HepG2 (cell line): ENCODE results near the gene TPRA1. TPM values are rescaled to one million over a fixed set of nuclear protein-coding genes. Genes with fewer than 3 reads are reported as not detected.

Experiments used
- DMAP1 ChIP-seq: IDR thresholded peaks from 2 replicates; pipeline ENCODE4 v1.6.1; 2016
- FOSL2 ChIP-seq: sonication (generic); formaldehyde crosslinking; IDR thresholded peaks from 2 replicates; pipeline ENCODE4 v1.4.0; 2020; ENCODE audit warnings: missing genetic modification reagents
- GABPA ChIP-seq, 2 experiments: IDR thresholded peaks; 2 replicates each; pipeline ENCODE4 v1.6.1; 2011 to 2016; ENCODE audit warnings: low read depth in 2 of 2, low read length in 1 of 2, missing biosample characterization in 1 of 2, missing genetic modification characterization in 1 of 2
- JUNB ChIP-seq: sonication (generic); formaldehyde crosslinking; IDR thresholded peaks from 2 replicates; pipeline ENCODE4 v1.8.0; 2022; ENCODE audit warnings: missing genetic modification reagents, mild to moderate bottlenecking, borderline replicate concordance
- MEIS1 ChIP-seq: sonication (generic); formaldehyde crosslinking; IDR thresholded peaks from 2 replicates; pipeline ENCODE4 v1.9.0; 2021; ENCODE audit warnings: mild to moderate bottlenecking, missing genetic modification reagents, moderate library complexity, borderline replicate concordance
- MIXL1 ChIP-seq: IDR thresholded peaks from 2 replicates; pipeline ENCODE4 v1.6.1; 2016
- NFKB2 ChIP-seq: sonication (generic); formaldehyde crosslinking; IDR thresholded peaks from 2 replicates; pipeline ENCODE4 v1.4.0; 2020; ENCODE audit warnings: missing genetic modification reagents, borderline replicate concordance
- NFRKB ChIP-seq: fragments of 450-650 bp; IDR thresholded peaks from 2 replicates; pipeline ENCODE4 v1.6.1; 2017
- PAWR ChIP-seq: sonication (generic); formaldehyde crosslinking; IDR thresholded peaks from 2 replicates; pipeline ENCODE4 v1.4.0; 2020; ENCODE audit warnings: missing genetic modification reagents, mild to moderate bottlenecking, borderline replicate concordance
- PAXIP1 ChIP-seq: sonication (generic); formaldehyde crosslinking; conservative IDR thresholded peaks from 2 replicates; pipeline ENCODE4 v1.4.0; 2020; ENCODE audit warnings: mild to moderate bottlenecking, missing genetic modification reagents, moderate library complexity
- PHF21A ChIP-seq: sonication (generic); formaldehyde crosslinking; IDR thresholded peaks from 2 replicates; pipeline ENCODE4 v1.5.0; 2020; ENCODE audit warnings: mild to moderate bottlenecking, missing genetic modification reagents
- PHF5A ChIP-seq: IDR thresholded peaks from one replicate; pipeline ENCODE4 v1.6.1; 2018; ENCODE audit warnings: low read depth, missing genetic modification reagents; ENCODE audit not compliant: unreplicated experiment
- REL ChIP-seq: sonication (generic); formaldehyde crosslinking; conservative IDR thresholded peaks from 2 replicates; pipeline ENCODE4 v1.8.0; 2022; ENCODE audit warnings: mild to moderate bottlenecking, missing genetic modification reagents, moderate library complexity
- RFX5 ChIP-seq: IDR thresholded peaks from 2 replicates; pipeline ENCODE4 v1.6.1; 2011; ENCODE audit warnings: low read depth, low read length, improper control_type of control experiment
- RXRA ChIP-seq: sonication (generic); formaldehyde crosslinking; IDR thresholded peaks from 2 replicates; pipeline ENCODE4 v1.5.1; 2020; ENCODE audit warnings: missing genetic modification reagents
- TEF ChIP-seq: sonication (generic); formaldehyde crosslinking; IDR thresholded peaks from 2 replicates; pipeline ENCODE4 v1.5.0; 2020; ENCODE audit warnings: missing genetic modification reagents
- ZC3H13 ChIP-seq: sonication (generic); formaldehyde crosslinking; IDR thresholded peaks from 2 replicates; pipeline ENCODE4 v1.8.1; 2023; ENCODE audit warnings: mild to moderate bottlenecking, missing genetic modification reagents, moderate library complexity
- ZC3H4 ChIP-seq: sonication (generic); formaldehyde crosslinking; IDR thresholded peaks from 2 replicates; pipeline ENCODE4 v1.4.0; 2020; ENCODE audit warnings: missing genetic modification reagents, borderline replicate concordance
- ZNF557 ChIP-seq: sonication (generic); formaldehyde crosslinking; IDR thresholded peaks from 2 replicates; pipeline ENCODE4 v1.4.0; 2020; ENCODE audit warnings: missing genetic modification reagents
- ZNF597 ChIP-seq: sonication (generic); formaldehyde crosslinking; IDR thresholded peaks from 2 replicates; pipeline ENCODE4 v1.5.0; 2020; ENCODE audit warnings: missing genetic modification reagents
- ZNF629 ChIP-seq: sonication (generic); formaldehyde crosslinking; conservative IDR thresholded peaks from 2 replicates; pipeline ENCODE4 v1.5.0; 2020; ENCODE audit warnings: missing genetic modification reagents
- ZNF781 ChIP-seq: sonication (generic); formaldehyde crosslinking; IDR thresholded peaks from 2 replicates; pipeline ENCODE4 v1.5.1; 2020; ENCODE audit warnings: borderline replicate concordance, mild to moderate bottlenecking, missing genetic modification reagents; ENCODE audit errors: not compliant biosample characterization
- ZSCAN30 ChIP-seq: sonication (generic); formaldehyde crosslinking; IDR thresholded peaks from 2 replicates; pipeline ENCODE4 v1.5.0; 2020; ENCODE audit warnings: mild to moderate bottlenecking, missing genetic modification reagents
- polyA plus RNA-seq, 8 experiments: library from polyadenylated mRNA; depleted of rRNA in 3 of 8; stranded (reverse) in 7 of 8; unstranded in 1 of 8; fragments of >200 nt; fragmentation: Illumina TruSeq in 4 of 8; extraction: Trizol in 4 of 8; gene quantifications; 2 replicates each; pipeline versions ENCODE4 v1.2.1 to v1.2.3, GENCODE V29; 2011 to 2016; ENCODE audit warnings: low read depth in 4 of 8, missing spikeins in 1 of 8, mixed read lengths in 1 of 8; ENCODE audit not compliant: insufficient read depth in 1 of 8
- total RNA-seq, 5 experiments: library from RNA; depleted of rRNA; stranded (reverse); fragments of >200 nt; fragmentation: Illumina TruSeq; extraction: Trizol; gene quantifications; 2 replicates each; pipeline ENCODE4 v1.2.3, GENCODE V29; 2016; ENCODE audit warnings: low read depth in 1 of 5
- TF ChIP-seq, protein P1 (sequence below): sonication (generic); formaldehyde crosslinking; IDR thresholded peaks from 2 replicates; pipeline ENCODE4 v1.4.0; 2020; ENCODE audit warnings: missing genetic modification reagents, low read depth, mild to moderate bottlenecking, borderline replicate concordance

The TPRA1 gene
- total and polyA plus RNA-seq, 2 of the 13 experiments (the other 11 are each of a cell fraction or from before 2014, with no cell fraction given): 25.4 to 25.8 TPM

- TF ChIP-seq TEF (no peak), PAXIP1 (CRISPR knock-in tag) (0 out of 2 replicates have a peak, but pooled peaks have one; percentile 24), RFX5 (no peak), ZSCAN30 (no peak), ZC3H13 (CRISPR knock-in tag) (no peak), RXRA (peak; percentile 74), ZNF781 (CRISPR knock-in tag) (no peak), ZNF557 (CRISPR knock-in tag) (0 out of 2 replicates have a peak, but pooled peaks have one; percentile 21), PHF21A (CRISPR knock-in tag) (peak; percentile 77; the same call in 1 of the 2 replicates), PHF5A (CRISPR knock-in tag) (no peak), REL (CRISPR knock-in tag) (0 out of 2 replicates have a peak, but pooled peaks have one; percentile 48), JUNB (no peak), ZNF597 (CRISPR knock-in tag) (no peak), PAWR (CRISPR knock-in tag) (no peak), DMAP1 (CRISPR knock-in tag) (peak; percentile 53; the same call in 1 of the 2 replicates), FOSL2 (CRISPR knock-in tag) (no peak), NFKB2 (0 out of 2 replicates have a peak, but pooled peaks have one; percentile 18), ZC3H4 (no peak), MEIS1 (CRISPR knock-in tag) (no peak; the same call in 1 of the 2 replicates), GABPA (IDR thresholded peaks at IDR 0.05; ENCODE audit: low read depth, low read length) (no peak), GABPA (CRISPR knock-in tag; IDR thresholded peaks at IDR 0.05; ENCODE audit: low read depth) (no peak), ZNF629 (CRISPR knock-in tag) (peak; percentile 23), NFRKB (no peak), MIXL1 (no peak)
- TF ChIP-seq, protein P1, sequence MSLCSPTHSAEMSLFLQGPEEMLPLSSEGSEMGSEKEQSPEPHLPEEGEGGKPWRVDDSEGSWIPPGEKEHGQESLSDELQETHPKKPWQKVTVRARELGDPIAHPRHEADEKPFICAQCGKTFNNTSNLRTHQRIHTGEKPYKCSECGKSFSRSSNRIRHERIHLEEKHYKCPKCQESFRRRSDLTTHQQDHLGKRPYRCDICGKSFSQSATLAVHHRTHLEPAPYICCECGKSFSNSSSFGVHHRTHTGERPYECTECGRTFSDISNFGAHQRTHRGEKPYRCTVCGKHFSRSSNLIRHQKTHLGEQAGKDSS (CRISPR knock-in tag): 0 out of 2 replicates have a peak, but pooled peaks have one; percentile 35
Measured at GRCh38 chr3:127590593-127591465, at the start of gene TPRA1 (continued).
